Keratinocyte (primary cell): ENCODE measurements around the gene CYP4A22. TPM values are rescaled to one million over a fixed set of nuclear protein-coding genes. Genes with fewer than 3 reads are reported as not detected.
A peak's percentile ranks its signal among the peaks of the same experiment; 100 is the strongest.

Experiments
- DNase-seq: peaks from one replicate; pipeline ENCODE4 v3.0.0-alpha.2; 2011; ENCODE audit warnings: low read depth, missing footprints, low spot score
- FAIRE-seq: peaks from 2 replicates; lab custom pipeline; 2011; peaks lifted over from hg19 to GRCh38; lab: Jason Lieb, UNC
- H2AFZ ChIP-seq: 2 replicates; pipeline ENCODE4 v1.6.0; 2012; ENCODE audit warnings: low read length, control low read depth, inconsistent platforms; ENCODE audit not compliant: control insufficient read depth
- H3K27ac ChIP-seq: 2 replicates; pipeline ENCODE4 v1.5.1; 2011; ENCODE audit warnings: low read length; ENCODE audit not compliant: control insufficient read depth, insufficient read depth
- H3K27me3 ChIP-seq: 3 replicates; pipeline ENCODE4 v1.6.0; 2011; ENCODE audit warnings: low read length; ENCODE audit not compliant: control insufficient read depth, insufficient read depth; ENCODE audit errors: extremely low read depth
- H3K36me3 ChIP-seq, 2 experiments: 2 replicates in 1 of 2; 3 replicates in 1 of 2; pipeline ENCODE4 v1.5.1; 2011; ENCODE audit warnings: low read length in 2 of 2, mild to moderate bottlenecking in 1 of 2; ENCODE audit not compliant: control insufficient read depth in 2 of 2, insufficient read depth in 2 of 2; ENCODE audit errors: extremely low read depth in 1 of 2
- H3K4me1 ChIP-seq: 3 replicates; pipeline ENCODE4 v1.5.1; 2011; ENCODE audit warnings: low read length; ENCODE audit not compliant: control insufficient read depth, insufficient read depth; ENCODE audit errors: extremely low read depth
- H3K4me2 ChIP-seq: 3 replicates; pipeline ENCODE4 v1.6.0; 2011; ENCODE audit warnings: low read depth, low read length; ENCODE audit not compliant: control insufficient read depth, insufficient read depth; ENCODE audit errors: extremely low read depth
- H3K4me3 ChIP-seq, 3 experiments: fragments of 200-600 bp in 1 of 3; sonication (generic) in 1 of 3; 2 replicates in 2 of 3; 3 replicates in 1 of 3; pipeline ENCODE4 v1.5.1; 2011 to 2016; ENCODE audit warnings: low read length in 3 of 3, mild to moderate bottlenecking in 3 of 3, control low read depth in 2 of 3, inconsistent platforms in 1 of 3, low read depth in 1 of 3, mixed read lengths in 1 of 3, mixed run types in 1 of 3, moderate library complexity in 1 of 3; ENCODE audit not compliant: control insufficient read depth in 2 of 3, insufficient read depth in 2 of 3; ENCODE audit errors: extremely low read depth in 1 of 3
- H3K79me2 ChIP-seq: 2 replicates; pipeline ENCODE4 v1.6.0; 2012; ENCODE audit warnings: low read length; ENCODE audit not compliant: control insufficient read depth, insufficient read depth
- H3K9ac ChIP-seq: 3 replicates; pipeline ENCODE4 v1.6.0; 2011; ENCODE audit warnings: low read length; ENCODE audit not compliant: control insufficient read depth, insufficient read depth; ENCODE audit errors: extremely low read depth
- H3K9me1 ChIP-seq: 3 replicates; pipeline ENCODE4 v1.6.0; 2011; ENCODE audit warnings: low read length; ENCODE audit not compliant: control insufficient read depth, insufficient read depth; ENCODE audit errors: extremely low read depth
- H3K9me3 ChIP-seq: 2 replicates; pipeline ENCODE4 v1.5.1; 2012; ENCODE audit warnings: low read depth, low read length; ENCODE audit not compliant: control insufficient read depth
- H4K20me1 ChIP-seq: 3 replicates; pipeline ENCODE4 v1.6.0; 2011; ENCODE audit warnings: low read length; ENCODE audit not compliant: control insufficient read depth, insufficient read depth; ENCODE audit errors: extremely low read depth
- EZH2 ChIP-seq: IDR thresholded peaks from one replicate; pipeline ENCODE4 v1.6.1; 2012; ENCODE audit warnings: inconsistent platforms, mild to moderate bottlenecking, low read length, moderate library complexity
- dilution Hi-C: fragments of 300-500 bp; cut with MboI; formaldehyde crosslinking; loops from one replicate; pipeline ENCODE4 v1.7.0; 2020; ENCODE audit warnings: low sequenced_read_pairs; ENCODE audit not compliant: extremely low pct_ligation_motif_present
- polyA plus RNA-seq, 5 experiments: library from polyadenylated mRNA; depleted of rRNA in 3 of 5; stranded (reverse) in 3 of 5; stranded (forward) in 1 of 5; unstranded in 1 of 5; fragments of >200 nt; gene quantifications; 1 replicate in 1 of 5; 2 replicates in 3 of 5; 3 replicates in 1 of 5; pipeline versions ENCODE4 v1.2.1 to v1.2.3, GENCODE V29; 2011 to 2012; ENCODE audit warnings: missing spikeins in 2 of 5, low read depth in 1 of 5, low replicate concordance in 1 of 5
- TF ChIP-seq, protein P1 (sequence below), 3 experiments: IDR thresholded peaks in 1 of 3; conservative IDR thresholded peaks in 1 of 3; optimal IDR thresholded peaks in 1 of 3; 2 replicates in 2 of 3; 3 replicates in 1 of 3; pipeline versions ENCODE3 to v1.5.1; 2011; ENCODE audit warnings: low read length in 3 of 3, mild to moderate bottlenecking in 3 of 3, moderate library complexity in 2 of 3, control low read depth in 1 of 3, inconsistent platforms in 1 of 3; ENCODE audit not compliant: insufficient read depth in 2 of 3; ENCODE audit errors: extremely low read depth in 1 of 3

CYP4A22 gene
- polyA plus RNA-seq, 1 donor (not counting 4 experiments of a cell fraction or from before 2014, with no cell fraction given) = not detected

DNA sequence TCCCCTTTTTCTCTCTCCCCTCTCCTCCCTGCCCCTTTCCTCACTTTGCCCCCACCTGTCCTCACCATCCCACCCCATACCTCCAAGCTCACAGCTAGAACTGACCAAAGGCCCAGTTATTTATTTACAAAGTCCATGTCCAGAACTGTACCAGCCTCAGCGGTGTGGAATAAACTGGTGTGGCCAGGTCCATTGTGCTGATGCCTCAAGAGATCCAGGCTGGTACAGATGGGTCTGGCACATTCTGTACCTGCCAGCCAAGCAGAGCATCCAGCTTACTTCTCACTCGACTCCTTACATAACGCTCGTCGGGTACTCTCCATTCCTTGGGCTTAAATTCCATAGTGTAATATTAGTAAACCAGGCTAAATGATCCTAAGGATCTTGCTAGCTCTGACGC is 40.8 kb downstream of the CYP4A22 start:
- H3K9me3 ChIP-seq = no peaks in the 10 kb centered on the region
- no peaks in the 10 kb centered on the region for H3K36me3 ChIP-seq
- FAIRE-seq = no peak
- no peaks in the 10 kb centered on the region for H3K9me1 ChIP-seq
- no peaks in the 10 kb centered on the region for H4K20me1 ChIP-seq
- dilution Hi-C loops = no loop called here
- H3K9ac ChIP-seq = no peak overlapping the region
- no peak overlapping the region for H3K27ac ChIP-seq
- no peaks in the 10 kb centered on the region for H3K27me3 ChIP-seq
- no peak for DNase-seq
- H3K4me2 ChIP-seq = no peak overlapping the region
- H3K4me3 ChIP-seq = no peak overlapping the region
- TF ChIP-seq EZH2 = no peak
- TF ChIP-seq, protein P1, sequence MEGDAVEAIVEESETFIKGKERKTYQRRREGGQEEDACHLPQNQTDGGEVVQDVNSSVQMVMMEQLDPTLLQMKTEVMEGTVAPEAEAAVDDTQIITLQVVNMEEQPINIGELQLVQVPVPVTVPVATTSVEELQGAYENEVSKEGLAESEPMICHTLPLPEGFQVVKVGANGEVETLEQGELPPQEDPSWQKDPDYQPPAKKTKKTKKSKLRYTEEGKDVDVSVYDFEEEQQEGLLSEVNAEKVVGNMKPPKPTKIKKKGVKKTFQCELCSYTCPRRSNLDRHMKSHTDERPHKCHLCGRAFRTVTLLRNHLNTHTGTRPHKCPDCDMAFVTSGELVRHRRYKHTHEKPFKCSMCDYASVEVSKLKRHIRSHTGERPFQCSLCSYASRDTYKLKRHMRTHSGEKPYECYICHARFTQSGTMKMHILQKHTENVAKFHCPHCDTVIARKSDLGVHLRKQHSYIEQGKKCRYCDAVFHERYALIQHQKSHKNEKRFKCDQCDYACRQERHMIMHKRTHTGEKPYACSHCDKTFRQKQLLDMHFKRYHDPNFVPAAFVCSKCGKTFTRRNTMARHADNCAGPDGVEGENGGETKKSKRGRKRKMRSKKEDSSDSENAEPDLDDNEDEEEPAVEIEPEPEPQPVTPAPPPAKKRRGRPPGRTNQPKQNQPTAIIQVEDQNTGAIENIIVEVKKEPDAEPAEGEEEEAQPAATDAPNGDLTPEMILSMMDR (optimal IDR thresholded peaks at IDR 0.05 in 1 of 3, IDR thresholded peaks at IDR 0.05 in 1 of 3, conservative IDR thresholded peaks at IDR 0.05 in 1 of 3; ENCODE audit: extremely low read depth in 1 of 3, insufficient read depth in 2 of 3, low read length in 3 of 3) = no peak
- no peaks in the 10 kb centered on the region for H3K79me2 ChIP-seq
- no peak overlapping the region for H2AFZ ChIP-seq
- H3K4me1 ChIP-seq = peaks cover 9% of the 10 kb centered on the region

DNA sequence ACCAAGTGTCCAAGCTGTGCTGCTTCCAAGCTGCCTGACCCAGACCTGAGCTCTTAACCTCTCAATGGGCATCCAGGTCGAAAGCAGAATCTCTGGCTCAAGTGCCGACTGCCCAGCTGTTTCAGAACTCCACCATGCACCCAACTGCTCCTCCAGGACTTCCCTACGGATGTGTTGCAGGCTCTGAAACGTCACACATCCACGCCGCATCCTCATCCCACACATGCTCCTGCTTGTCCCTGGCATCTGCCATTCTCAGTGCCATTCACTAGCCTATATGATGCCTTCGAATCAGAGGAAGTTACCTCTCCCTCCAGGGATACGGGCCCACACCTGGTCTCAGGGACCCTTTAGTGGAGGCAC is 41.4 kb downstream of the CYP4A22 start:
- no peak for DNase-seq
- Histone ChIP-seq H3K9me1 (no peaks in the 10 kb centered on the region), H3K4me2 (peak overlapping the region; percentile 93), H3K79me2 (no peaks in the 10 kb centered on the region), H4K20me1 (no peaks in the 10 kb centered on the region), H2AFZ (peak overlapping the region; percentile 65), H3K36me3 (no peaks in the 10 kb centered on the region), H3K27me3 (no peaks in the 10 kb centered on the region), H3K9ac (peak overlapping the region; percentile 40), H3K9me3 (no peaks in the 10 kb centered on the region), H3K27ac (no peak overlapping the region), H3K4me3 (peak overlapping the region in 2 of 3 experiments; percentile 29 to 70), H3K4me1 (peaks cover 9% of the 10 kb centered on the region)
- no peak for FAIRE-seq
- dilution Hi-C loops = no loop called here
- TF ChIP-seq EZH2 = no peak
- TF ChIP-seq, protein P1 (optimal IDR thresholded peaks at IDR 0.05 in 1 of 3, IDR thresholded peaks at IDR 0.05 in 1 of 3, conservative IDR thresholded peaks at IDR 0.05 in 1 of 3; ENCODE audit: extremely low read depth in 1 of 3, insufficient read depth in 2 of 3, low read length in 3 of 3) = no peak
